B cell (primary cell): ENCODE data around the gene FAF1.

Experiments used
- CTCF ChIP-seq: fragments of 200-600 bp; IDR thresholded peaks from one replicate; pipeline ENCODE4 v1.8.0; 2022; ENCODE audit warnings: antibody characterized with exemption, mild to moderate bottlenecking
- EZH2 ChIP-seq: IDR thresholded peaks from 2 replicates; pipeline ENCODE4 v1.6.1; 2012; ENCODE audit warnings: borderline replicate concordance, low read depth, mild to moderate bottlenecking, moderate library complexity, low read length; ENCODE audit not compliant: insufficient read depth, poor library complexity, severe bottlenecking

DNA sequence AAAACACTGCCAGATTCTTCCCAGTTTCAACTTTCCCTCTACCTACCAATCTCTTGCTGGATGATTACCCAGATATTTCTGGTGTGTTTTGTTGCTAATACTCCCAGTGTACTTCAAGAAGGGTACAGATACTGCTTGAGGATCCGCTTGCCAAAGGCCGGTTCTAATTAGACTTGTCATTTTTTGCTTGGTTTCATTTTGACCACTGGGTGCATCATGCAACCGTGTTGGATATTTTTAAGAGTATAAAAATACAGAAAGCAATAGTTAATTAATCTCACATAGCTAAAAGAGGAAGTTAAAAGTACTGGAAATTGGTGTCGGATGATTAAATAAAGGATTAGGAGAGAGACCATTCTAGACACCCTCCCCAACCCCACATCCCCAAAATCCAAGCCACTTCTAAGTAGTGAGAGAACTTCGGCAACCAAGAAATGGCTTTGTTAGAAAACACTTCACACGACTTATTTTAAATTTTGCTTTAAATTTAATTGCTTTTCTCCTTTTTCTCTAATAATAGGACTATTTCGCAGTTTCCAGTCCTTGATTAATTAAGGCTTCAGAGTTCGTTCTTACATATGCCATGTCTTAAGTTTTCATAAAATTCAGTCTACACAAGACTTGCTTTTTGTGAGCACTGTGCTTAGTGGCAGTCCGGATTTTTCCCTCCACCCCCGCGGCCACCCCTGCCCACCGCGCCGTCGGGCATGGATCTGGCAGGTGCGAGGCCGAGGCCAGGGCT is 7.5 kb upstream of the FAF1 start:
- TF ChIP-seq CTCF (no peak), EZH2 (no peak)
